Suprapubic skin (tissue), 4 donors: ENCODE measurements around the gene NTN1.

Source experiments
- EP300 ChIP-seq: sonication (generic); formaldehyde crosslinking; IDR thresholded peaks from one replicate; pipeline ENCODE4 v1.6.1; 2017; ENCODE audit warnings: antibody characterized with exemption
- POLR2A ChIP-seq, 2 donors: fragments of 450-650 bp; IDR thresholded peaks; one replicate each; pipeline ENCODE4 v1.6.1; 2017; ENCODE audit warnings: antibody characterized with exemption in 2 of 2, mild to moderate bottlenecking in 2 of 2, moderate library complexity in 2 of 2
- POLR2AphosphoS5 ChIP-seq, 3 donors: sonication (generic); formaldehyde crosslinking; IDR thresholded peaks; one replicate each; pipeline ENCODE4 v1.6.1; 2017; ENCODE audit warnings: antibody characterized with exemption in 3 of 3
- TF ChIP-seq, protein P1 (sequence below), 2 donors: fragments of 200-600 bp in 1 of 2; fragments of 450-650 bp in 1 of 2; sonication (generic) in 1 of 2; IDR thresholded peaks; one replicate each; pipeline ENCODE4 v1.5.1; 2016 to 2019; ENCODE audit warnings: antibody characterized with exemption in 2 of 2, mild to moderate bottlenecking in 1 of 2, moderate library complexity in 1 of 2

DNA sequence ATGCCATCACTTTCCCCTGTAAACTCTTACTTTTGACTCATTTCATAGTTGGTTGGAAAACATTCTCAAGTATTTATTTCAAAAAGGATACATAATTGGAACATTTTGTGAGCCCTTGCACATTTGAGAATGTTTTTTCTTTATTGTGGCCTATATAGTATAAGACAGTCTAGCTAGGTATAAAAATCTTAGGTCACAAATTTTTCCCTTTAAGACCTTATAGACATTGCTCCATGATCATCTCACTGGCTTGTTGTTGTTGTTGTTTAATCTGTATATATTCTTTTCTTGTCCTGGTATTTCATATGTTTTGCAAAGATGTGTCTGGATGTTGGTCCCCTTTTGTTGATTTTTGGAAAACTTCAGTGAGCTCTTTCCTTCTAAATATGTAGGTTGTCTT lies 194.2 kb downstream of the NTN1 start:
- TF ChIP-seq, protein P1, sequence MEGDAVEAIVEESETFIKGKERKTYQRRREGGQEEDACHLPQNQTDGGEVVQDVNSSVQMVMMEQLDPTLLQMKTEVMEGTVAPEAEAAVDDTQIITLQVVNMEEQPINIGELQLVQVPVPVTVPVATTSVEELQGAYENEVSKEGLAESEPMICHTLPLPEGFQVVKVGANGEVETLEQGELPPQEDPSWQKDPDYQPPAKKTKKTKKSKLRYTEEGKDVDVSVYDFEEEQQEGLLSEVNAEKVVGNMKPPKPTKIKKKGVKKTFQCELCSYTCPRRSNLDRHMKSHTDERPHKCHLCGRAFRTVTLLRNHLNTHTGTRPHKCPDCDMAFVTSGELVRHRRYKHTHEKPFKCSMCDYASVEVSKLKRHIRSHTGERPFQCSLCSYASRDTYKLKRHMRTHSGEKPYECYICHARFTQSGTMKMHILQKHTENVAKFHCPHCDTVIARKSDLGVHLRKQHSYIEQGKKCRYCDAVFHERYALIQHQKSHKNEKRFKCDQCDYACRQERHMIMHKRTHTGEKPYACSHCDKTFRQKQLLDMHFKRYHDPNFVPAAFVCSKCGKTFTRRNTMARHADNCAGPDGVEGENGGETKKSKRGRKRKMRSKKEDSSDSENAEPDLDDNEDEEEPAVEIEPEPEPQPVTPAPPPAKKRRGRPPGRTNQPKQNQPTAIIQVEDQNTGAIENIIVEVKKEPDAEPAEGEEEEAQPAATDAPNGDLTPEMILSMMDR (IDR thresholded peaks at IDR 0.05) = no peak
- TF ChIP-seq POLR2A (IDR thresholded peaks at IDR 0.05) = no peak
- no peak for TF ChIP-seq EP300
- TF ChIP-seq POLR2AphosphoS5 (IDR thresholded peaks at IDR 0.05) = no peak
